ENCODE data around the gene NDST1.

DNA sequence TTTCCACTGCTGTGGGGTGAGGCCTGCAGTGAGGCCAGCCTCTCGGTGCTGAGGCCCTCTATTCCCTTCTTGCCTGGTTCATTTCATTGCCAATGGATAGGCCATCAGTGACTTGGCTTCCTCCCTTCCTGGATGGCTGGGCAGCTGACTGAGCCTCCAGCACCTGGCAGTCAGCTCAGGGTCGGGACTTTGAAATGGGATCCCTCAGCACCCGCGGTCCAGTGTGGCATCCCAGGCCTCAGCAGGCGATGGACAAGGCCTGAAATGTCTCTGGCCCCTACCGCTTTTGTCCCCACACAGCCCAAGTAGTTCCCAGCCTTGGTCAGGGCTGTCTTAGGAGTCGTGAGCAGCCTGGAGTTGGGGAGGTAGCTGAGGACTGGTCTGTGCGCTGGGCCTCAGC, 17.2 kb downstream of the NDST1 start:
- TF ChIP-seq SRF (IDR thresholded peaks at IDR 0.05; ENCODE audit: low read depth, low read length) = no peak
- TF ChIP-seq, protein P1, sequence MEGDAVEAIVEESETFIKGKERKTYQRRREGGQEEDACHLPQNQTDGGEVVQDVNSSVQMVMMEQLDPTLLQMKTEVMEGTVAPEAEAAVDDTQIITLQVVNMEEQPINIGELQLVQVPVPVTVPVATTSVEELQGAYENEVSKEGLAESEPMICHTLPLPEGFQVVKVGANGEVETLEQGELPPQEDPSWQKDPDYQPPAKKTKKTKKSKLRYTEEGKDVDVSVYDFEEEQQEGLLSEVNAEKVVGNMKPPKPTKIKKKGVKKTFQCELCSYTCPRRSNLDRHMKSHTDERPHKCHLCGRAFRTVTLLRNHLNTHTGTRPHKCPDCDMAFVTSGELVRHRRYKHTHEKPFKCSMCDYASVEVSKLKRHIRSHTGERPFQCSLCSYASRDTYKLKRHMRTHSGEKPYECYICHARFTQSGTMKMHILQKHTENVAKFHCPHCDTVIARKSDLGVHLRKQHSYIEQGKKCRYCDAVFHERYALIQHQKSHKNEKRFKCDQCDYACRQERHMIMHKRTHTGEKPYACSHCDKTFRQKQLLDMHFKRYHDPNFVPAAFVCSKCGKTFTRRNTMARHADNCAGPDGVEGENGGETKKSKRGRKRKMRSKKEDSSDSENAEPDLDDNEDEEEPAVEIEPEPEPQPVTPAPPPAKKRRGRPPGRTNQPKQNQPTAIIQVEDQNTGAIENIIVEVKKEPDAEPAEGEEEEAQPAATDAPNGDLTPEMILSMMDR (IDR thresholded peaks at IDR 0.05; ENCODE audit: control extremely low read depth in 1 of 3, insufficient read depth in 1 of 3, low read depth in 1 of 3, low read length in 3 of 3) = no peak
- no peak for TF ChIP-seq FOSL1 (IDR thresholded peaks at IDR 0.05; ENCODE audit: insufficient read depth, low read depth, low read length)
- TF ChIP-seq RFX5 (IDR thresholded peaks at IDR 0.05; ENCODE audit: borderline replicate concordance, low read depth, low read length) = no peak
- TF ChIP-seq SUZ12 (IDR thresholded peaks at IDR 0.05; ENCODE audit: low read length) = no peak
